HCT116 (cell line): Measurements from ENCODE around the gene RREB1. TPM values are rescaled to one million over a fixed set of nuclear protein-coding genes. Genes with fewer than 3 reads are reported as not detected.

Experiments
- ATAC-seq: fragments of 200-7000 bp; cut with Tn5 transposase; 2 replicates; pipeline ENCODE4 v1.9.1; 2020; ENCODE audit warnings: mild to moderate bottlenecking, moderate library complexity
- BruUV-seq: library from RNA; stranded (reverse); fragments of 400-500 nt; replicated peaks from 2 replicates; lab custom pipeline; 2021; lab: Mats Ljungman, UMichigan
- CTCF ChIA-PET: fragments of 300-600 bp; sonication (Branson Sonifier 250); formaldehyde crosslinking; loops from one replicate; lab custom pipeline; 2021; ENCODE audit warnings: antibody characterized with exemption; lab: Charles Lee
- POLR2A ChIA-PET: fragments of 300-600, 350-600 bp; sonication (Branson Sonifier 250); formaldehyde crosslinking; loops from one replicate; lab custom pipeline; 2021; ENCODE audit warnings: antibody characterized with exemption; lab: Charles Lee
- RAD21 ChIA-PET, 2 experiments: fragments of 300-600 bp; sonication (Branson Sonifier 250); formaldehyde crosslinking; loops; one replicate each; lab custom pipeline; 2023; ENCODE audit warnings: low total read pairs in 2 of 2; ENCODE audit not compliant: uncharacterized antibody in 2 of 2, unreplicated experiment in 2 of 2, low non-redundant PET in 1 of 2; lab: Charles Lee
- DNase-seq: peaks from one replicate; pipeline ENCODE4 v3.0.0-alpha.2; 2010; ENCODE audit warnings: low read depth, low spot score
- H2AFZ ChIP-seq: fragments of 200-600 bp; shearing (Covaris generic), sonication (generic); 2 replicates; pipeline ENCODE4 v1.6.1; 2017; ENCODE audit warnings: low read depth, mixed run types, mixed read lengths, antibody characterized with exemption, low read length; ENCODE audit not compliant: poor library complexity, severe bottlenecking
- H3K27ac ChIP-seq: 2 replicates; pipeline ENCODE4 v1.5.1; 2012; ENCODE audit warnings: low read depth, low read length
- H3K27me3 ChIP-seq: fragments of 200-600 bp; sonication (generic); 2 replicates; pipeline ENCODE4 v1.6.1; 2016; ENCODE audit warnings: mixed run types, low read length, mixed read lengths; ENCODE audit not compliant: insufficient read depth
- H3K36me3 ChIP-seq, 2 experiments: fragments of 200-500 bp in 1 of 2; fragments of 200-600 bp in 1 of 2; sonication (Bioruptor generic) in 1 of 2; sonication (generic) in 1 of 2; 2 replicates each; pipeline versions ENCODE4 v1.5.1 to v1.6.1; 2014 to 2016; ENCODE audit warnings: low read length in 2 of 2, inconsistent platforms in 1 of 2, mixed read lengths in 1 of 2, mixed run types in 1 of 2; ENCODE audit not compliant: insufficient read depth in 2 of 2, control insufficient read depth in 1 of 2
- H3K4me1 ChIP-seq, 2 experiments: fragments of 200-600 bp in 1 of 2; sonication (generic) in 1 of 2; 2 replicates each; pipeline versions ENCODE4 v1.5.1 to v1.6.1; 2012 to 2017; ENCODE audit warnings: low read length in 2 of 2, inconsistent platforms in 1 of 2, mild to moderate bottlenecking in 1 of 2, mixed read lengths in 1 of 2, mixed run types in 1 of 2, moderate library complexity in 1 of 2; ENCODE audit not compliant: insufficient read depth in 2 of 2, control insufficient read depth in 1 of 2
- H3K4me2 ChIP-seq: fragments of 200-600 bp; sonication (generic); 2 replicates; pipeline ENCODE4 v1.6.1; 2017; ENCODE audit warnings: mixed run types, low read length, mixed read lengths
- H3K4me3 ChIP-seq, 2 experiments: fragments of 200-600 bp in 1 of 2; sonication (generic) in 1 of 2; replicated peaks in 1 of 2; 2 replicates each; pipeline ENCODE4 v1.5.1; 2011 to 2016; ENCODE audit warnings: low read length in 2 of 2, control low read depth in 1 of 2, low read depth in 1 of 2, mild to moderate bottlenecking in 1 of 2, mixed read lengths in 1 of 2, mixed run types in 1 of 2
- H3K79me2 ChIP-seq: fragments of 200-600 bp; sonication (generic); 2 replicates; pipeline ENCODE4 v1.6.1; 2017; ENCODE audit warnings: mild to moderate bottlenecking, mixed run types, low read length, moderate library complexity, mixed read lengths; ENCODE audit not compliant: insufficient read depth
- H3K9ac ChIP-seq: fragments of 200-600 bp; sonication (generic); 2 replicates; pipeline ENCODE4 v1.6.1; 2016; ENCODE audit warnings: low read length, mixed read lengths
- H3K9me2 ChIP-seq: fragments of 200-600 bp; sonication (generic), shearing (Covaris generic); 2 replicates; pipeline ENCODE4 v1.6.1; 2017; ENCODE audit warnings: mixed run types, mild to moderate bottlenecking, moderate library complexity; ENCODE audit not compliant: insufficient read depth
- H3K9me3 ChIP-seq, 2 experiments: fragments of 200-500 bp in 1 of 2; fragments of 200-600 bp in 1 of 2; sonication (Bioruptor generic) in 1 of 2; sonication (generic) in 1 of 2; 2 replicates each; pipeline ENCODE4 v1.6.1; 2014 to 2017; ENCODE audit warnings: low read length in 2 of 2, mixed read lengths in 2 of 2, inconsistent platforms in 1 of 2, low read depth in 1 of 2, mild to moderate bottlenecking in 1 of 2, mixed run types in 1 of 2, moderate library complexity in 1 of 2; ENCODE audit not compliant: control insufficient read depth in 1 of 2, insufficient read depth in 1 of 2
- H4K20me1 ChIP-seq: fragments of 200-600 bp; sonication (generic), shearing (Covaris generic); 2 replicates; pipeline ENCODE4 v1.6.1; 2017; ENCODE audit warnings: mixed run types, mild to moderate bottlenecking, moderate library complexity; ENCODE audit not compliant: insufficient read depth
- ATF3 ChIP-seq: IDR thresholded peaks from 2 replicates; pipeline ENCODE4 v1.6.1; 2012
- CBX3 ChIP-seq: IDR thresholded peaks from 2 replicates; pipeline ENCODE4 v1.6.1; 2012; ENCODE audit warnings: low read depth
- CTCF ChIP-seq, 3 experiments: fragments of 200-600 bp in 1 of 3; sonication (generic) in 1 of 3; IDR thresholded peaks in 2 of 3; conservative IDR thresholded peaks in 1 of 3; 2 replicates each; pipeline ENCODE4 v1.5.1; 2012 to 2017; ENCODE audit warnings: low read depth in 2 of 3, low read length in 2 of 3, antibody characterized with exemption in 1 of 3, borderline replicate concordance in 1 of 3, control low read depth in 1 of 3, mild to moderate bottlenecking in 1 of 3, mixed read lengths in 1 of 3, mixed run types in 1 of 3, moderate library complexity in 1 of 3; ENCODE audit not compliant: insufficient read depth in 1 of 3
- EGR1 ChIP-seq: IDR thresholded peaks from 2 replicates; pipeline ENCODE4 v1.6.1; 2012; ENCODE audit warnings: low read depth
- ELF1 ChIP-seq: IDR thresholded peaks from 2 replicates; pipeline ENCODE4 v1.6.1; 2012; ENCODE audit warnings: low read depth, borderline replicate concordance
- EZH2 ChIP-seq: fragments of 200-600 bp; sonication (generic); IDR thresholded peaks from 2 replicates; pipeline ENCODE4 v1.6.1; 2017; ENCODE audit warnings: antibody characterized with exemption, mixed run types
- EZH2phosphoT487 ChIP-seq: fragments of 200-600 bp; IDR thresholded peaks from 2 replicates; pipeline ENCODE4 v1.6.1; 2018; ENCODE audit warnings: antibody characterized with exemption, borderline replicate concordance
- FOSL1 ChIP-seq: IDR thresholded peaks from 2 replicates; pipeline ENCODE4 v1.6.1; 2012; ENCODE audit warnings: low read depth
- JUND ChIP-seq: IDR thresholded peaks from 2 replicates; pipeline ENCODE4 v1.6.1; 2012
- SIN3A ChIP-seq: IDR thresholded peaks from 2 replicates; pipeline ENCODE4 v1.6.1; 2012; ENCODE audit warnings: low read depth
- SRF ChIP-seq: IDR thresholded peaks from 2 replicates; pipeline ENCODE4 v1.6.1; 2012; ENCODE audit warnings: low read depth
- TCF7L2 ChIP-seq: IDR thresholded peaks from 2 replicates; pipeline ENCODE4 v1.7.0; 2011; ENCODE audit warnings: borderline replicate concordance, inconsistent platforms; ENCODE audit not compliant: insufficient read depth, insufficient read length; ENCODE audit errors: extremely low read depth
- YY1 ChIP-seq: IDR thresholded peaks from 2 replicates; pipeline ENCODE4 v1.6.1; 2011; ENCODE audit warnings: low read length, low read depth, moderate library complexity, mild to moderate bottlenecking; ENCODE audit not compliant: insufficient replicate concordance; ENCODE audit errors: extremely low read depth
- ZFX ChIP-seq: fragments of 450-650 bp; IDR thresholded peaks from 2 replicates; pipeline ENCODE4 v1.6.1; 2017
- ZNF274 ChIP-seq: fragments of 200-500 bp; sonication (Bioruptor generic); IDR thresholded peaks from 2 replicates; pipeline ENCODE4 v1.6.1; 2014; ENCODE audit warnings: mild to moderate bottlenecking, low read depth, low read length, inconsistent platforms
- intact Hi-C: fragments of 100-400 bp; cut with micrococcal nuclease; formaldehyde crosslinking; loops from 2 replicates; pipeline ENCODE4 v1.10.0; 2022
- total RNA-seq: library from RNA; stranded (reverse); gene quantifications from one replicate; pipeline ENCODE4 v1.2.1, GENCODE V29; 2021; ENCODE audit not compliant: unreplicated experiment
- TF ChIP-seq, protein P1 (sequence below): IDR thresholded peaks from 2 replicates; pipeline ENCODE4 v1.6.1; 2012
- TF ChIP-seq, protein P2 (sequence below): IDR thresholded peaks from 2 replicates; pipeline ENCODE4 v1.6.1; 2011; ENCODE audit warnings: mild to moderate bottlenecking, low read length, moderate library complexity; ENCODE audit not compliant: insufficient replicate concordance; ENCODE audit errors: extremely low read depth

Gene RREB1
- total RNA-seq, 1 experiment from 2014 or later = 47.9 TPM

DNA sequence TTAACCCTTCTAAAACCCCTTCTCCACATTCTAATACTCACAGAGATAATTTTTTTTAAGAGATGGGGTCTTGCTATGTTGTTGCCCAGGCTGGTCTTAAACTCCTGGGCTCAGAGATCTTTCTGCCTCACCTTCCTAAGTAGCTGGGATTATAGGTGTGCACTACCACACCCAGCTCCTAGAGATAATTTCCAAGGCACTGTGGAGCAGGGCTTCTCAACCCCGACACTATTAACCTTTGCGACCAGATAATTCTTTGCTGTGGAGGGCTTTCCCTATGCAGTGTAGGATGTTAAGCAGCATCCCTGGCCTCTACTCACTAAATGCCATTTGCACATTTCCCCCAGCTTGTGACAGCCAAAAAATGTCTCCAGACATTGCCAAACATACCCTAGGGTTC lies 8.8 kb upstream of the RREB1 start:
- Histone ChIP-seq H3K9me2 (no peaks in the 10 kb centered on the region), H2AFZ (no peak overlapping the region), H3K27ac (no peak overlapping the region), H3K4me3 (no peak overlapping the region), H3K4me2 (no peak overlapping the region), H3K4me1 (peaks cover 0 to 8% of the 10 kb centered on the region in 2 experiments; a peak in 1 of 4 replicates)
- ATAC-seq = no peak
- no TSS peak for BruUV-seq
- POLR2A ChIA-PET = no interaction called here
- RAD21 ChIA-PET = no interaction called here
- no peak for TF ChIP-seq JUND
- TF ChIP-seq YY1 = no peak
- no peak for TF ChIP-seq EGR1
- TF ChIP-seq, protein P1, sequence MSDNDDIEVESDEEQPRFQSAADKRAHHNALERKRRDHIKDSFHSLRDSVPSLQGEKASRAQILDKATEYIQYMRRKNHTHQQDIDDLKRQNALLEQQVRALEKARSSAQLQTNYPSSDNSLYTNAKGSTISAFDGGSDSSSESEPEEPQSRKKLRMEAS = no peak
- no peak for TF ChIP-seq CTCF (IDR thresholded peaks at IDR 0.05 in 2 of 3, conservative IDR thresholded peaks at IDR 0.05 in 1 of 3; ENCODE audit: borderline replicate concordance in 1 of 3, insufficient read depth in 1 of 3, low read depth in 2 of 3, low read length in 2 of 3)
- TF ChIP-seq ELF1 = no peak
- TF ChIP-seq FOSL1 = no peak
- no peak for TF ChIP-seq CBX3
- no peak for TF ChIP-seq SRF
- no peak for TF ChIP-seq TCF7L2
- no peak for TF ChIP-seq ZNF274
- TF ChIP-seq EZH2phosphoT487 = no peak
- TF ChIP-seq, protein P2, sequence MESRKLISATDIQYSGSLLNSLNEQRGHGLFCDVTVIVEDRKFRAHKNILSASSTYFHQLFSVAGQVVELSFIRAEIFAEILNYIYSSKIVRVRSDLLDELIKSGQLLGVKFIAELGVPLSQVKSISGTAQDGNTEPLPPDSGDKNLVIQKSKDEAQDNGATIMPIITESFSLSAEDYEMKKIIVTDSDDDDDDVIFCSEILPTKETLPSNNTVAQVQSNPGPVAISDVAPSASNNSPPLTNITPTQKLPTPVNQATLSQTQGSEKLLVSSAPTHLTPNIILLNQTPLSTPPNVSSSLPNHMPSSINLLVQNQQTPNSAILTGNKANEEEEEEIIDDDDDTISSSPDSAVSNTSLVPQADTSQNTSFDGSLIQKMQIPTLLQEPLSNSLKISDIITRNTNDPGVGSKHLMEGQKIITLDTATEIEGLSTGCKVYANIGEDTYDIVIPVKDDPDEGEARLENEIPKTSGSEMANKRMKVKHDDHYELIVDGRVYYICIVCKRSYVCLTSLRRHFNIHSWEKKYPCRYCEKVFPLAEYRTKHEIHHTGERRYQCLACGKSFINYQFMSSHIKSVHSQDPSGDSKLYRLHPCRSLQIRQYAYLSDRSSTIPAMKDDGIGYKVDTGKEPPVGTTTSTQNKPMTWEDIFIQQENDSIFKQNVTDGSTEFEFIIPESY = no peak
- TF ChIP-seq EZH2 = no peak
- no peak for TF ChIP-seq ZFX
- no peak for TF ChIP-seq SIN3A
- TF ChIP-seq ATF3 = no peak
- TF ChIP-seq, all 23 proteins: peak for 0
- Histone ChIP-seq H3K9me3 (no peaks in the 10 kb centered on the region), H3K27me3 (no peaks in the 10 kb centered on the region), H3K79me2 (no peaks in the 10 kb centered on the region), H3K36me3 (no peaks in the 10 kb centered on the region), H4K20me1 (no peaks in the 10 kb centered on the region), H3K9ac (no peak overlapping the region)
- intact Hi-C loops = no loop called here
- no peak for DNase-seq
- CTCF ChIA-PET = no interaction called here
